GM12873 (cell line): ENCODE measurements around the gene ZNF830.

ENCODE experiments used
- TF ChIP-seq, protein P1 (sequence below): IDR thresholded peaks from 2 replicates; pipeline ENCODE4 v1.5.1; 2012; ENCODE audit warnings: low read depth, mild to moderate bottlenecking, moderate library complexity, low read length, control low read depth; ENCODE audit not compliant: insufficient read depth; ENCODE audit errors: missing control alignments

Gene ZNF830

DNA sequence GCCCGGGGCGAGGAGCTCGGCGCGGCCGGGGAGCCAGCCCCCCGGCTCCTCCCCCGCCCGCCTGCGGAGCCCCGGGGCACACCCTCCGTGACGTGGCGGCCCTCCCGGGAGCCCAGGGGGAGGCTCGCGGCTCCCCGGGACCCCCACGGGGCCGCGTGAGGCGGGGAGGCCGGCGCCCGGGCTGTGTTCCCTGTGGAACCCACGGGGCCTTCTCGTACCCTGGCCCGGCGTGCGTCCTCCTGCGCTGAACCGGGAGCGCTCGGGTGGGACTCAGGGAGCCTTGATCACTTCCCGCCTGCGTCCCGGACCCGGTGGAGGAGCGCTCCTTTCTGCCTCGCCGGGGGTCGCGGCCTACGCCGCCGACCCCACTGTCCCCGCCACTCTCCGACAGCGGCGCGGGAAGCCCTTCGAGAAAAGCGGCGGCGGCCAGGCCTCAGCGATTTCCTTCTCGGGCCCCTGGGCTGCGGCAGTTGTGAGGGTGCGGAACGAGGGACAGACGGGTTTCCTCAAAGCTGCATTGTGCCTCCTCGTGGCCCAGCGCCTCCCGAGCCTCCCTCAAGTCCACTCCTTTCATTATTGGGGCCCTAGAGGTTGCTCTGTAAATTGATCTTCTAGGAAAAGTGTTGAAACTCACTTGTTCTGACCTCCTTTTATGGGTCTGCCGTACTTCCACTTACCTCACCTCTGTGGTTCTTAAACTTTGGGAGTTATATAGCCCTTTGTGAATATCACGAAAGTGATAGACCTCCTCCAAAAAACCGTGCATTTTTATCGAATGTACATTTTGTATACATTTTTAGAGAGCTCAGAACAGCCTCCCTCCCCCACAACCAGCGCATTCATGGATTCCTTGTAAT lies 19.6 kb downstream of the ZNF830 start:
- TF ChIP-seq, protein P1, sequence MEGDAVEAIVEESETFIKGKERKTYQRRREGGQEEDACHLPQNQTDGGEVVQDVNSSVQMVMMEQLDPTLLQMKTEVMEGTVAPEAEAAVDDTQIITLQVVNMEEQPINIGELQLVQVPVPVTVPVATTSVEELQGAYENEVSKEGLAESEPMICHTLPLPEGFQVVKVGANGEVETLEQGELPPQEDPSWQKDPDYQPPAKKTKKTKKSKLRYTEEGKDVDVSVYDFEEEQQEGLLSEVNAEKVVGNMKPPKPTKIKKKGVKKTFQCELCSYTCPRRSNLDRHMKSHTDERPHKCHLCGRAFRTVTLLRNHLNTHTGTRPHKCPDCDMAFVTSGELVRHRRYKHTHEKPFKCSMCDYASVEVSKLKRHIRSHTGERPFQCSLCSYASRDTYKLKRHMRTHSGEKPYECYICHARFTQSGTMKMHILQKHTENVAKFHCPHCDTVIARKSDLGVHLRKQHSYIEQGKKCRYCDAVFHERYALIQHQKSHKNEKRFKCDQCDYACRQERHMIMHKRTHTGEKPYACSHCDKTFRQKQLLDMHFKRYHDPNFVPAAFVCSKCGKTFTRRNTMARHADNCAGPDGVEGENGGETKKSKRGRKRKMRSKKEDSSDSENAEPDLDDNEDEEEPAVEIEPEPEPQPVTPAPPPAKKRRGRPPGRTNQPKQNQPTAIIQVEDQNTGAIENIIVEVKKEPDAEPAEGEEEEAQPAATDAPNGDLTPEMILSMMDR: peak; percentile 58

DNA sequence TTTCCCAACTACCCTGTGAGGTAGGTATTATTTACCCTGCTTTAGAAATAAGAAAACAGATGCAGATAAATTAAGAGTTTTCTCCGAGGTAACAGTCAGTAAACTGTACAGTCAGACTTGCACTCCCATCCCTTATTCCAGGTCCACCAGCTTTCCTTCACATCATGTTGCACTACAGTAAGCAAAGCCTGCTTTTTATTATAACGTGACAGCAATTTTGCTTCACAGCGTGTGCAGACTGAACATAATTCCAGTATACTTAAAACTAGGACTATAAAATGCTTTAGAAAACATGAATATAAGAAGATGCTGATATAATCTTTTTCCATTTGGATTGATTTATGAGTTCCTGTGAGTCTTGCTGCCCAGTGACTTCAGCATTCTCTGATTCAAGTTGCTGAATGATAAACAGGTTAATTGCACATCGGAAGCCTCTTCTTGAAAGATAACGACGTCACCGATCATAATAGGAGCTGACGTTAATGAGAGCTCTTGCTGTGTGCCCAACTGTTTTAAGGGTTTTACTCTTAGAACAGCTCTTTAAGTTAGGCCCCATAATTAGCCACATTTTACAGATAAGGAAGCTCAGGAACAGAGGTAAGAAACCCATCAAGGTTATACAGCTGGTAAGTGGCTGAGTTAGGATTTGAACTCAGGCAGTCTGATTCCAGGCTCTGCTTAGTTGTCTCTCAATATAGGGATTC lies 20.4 kb downstream of the ZNF830 start:
- TF ChIP-seq, protein P1: no peak

DNA sequence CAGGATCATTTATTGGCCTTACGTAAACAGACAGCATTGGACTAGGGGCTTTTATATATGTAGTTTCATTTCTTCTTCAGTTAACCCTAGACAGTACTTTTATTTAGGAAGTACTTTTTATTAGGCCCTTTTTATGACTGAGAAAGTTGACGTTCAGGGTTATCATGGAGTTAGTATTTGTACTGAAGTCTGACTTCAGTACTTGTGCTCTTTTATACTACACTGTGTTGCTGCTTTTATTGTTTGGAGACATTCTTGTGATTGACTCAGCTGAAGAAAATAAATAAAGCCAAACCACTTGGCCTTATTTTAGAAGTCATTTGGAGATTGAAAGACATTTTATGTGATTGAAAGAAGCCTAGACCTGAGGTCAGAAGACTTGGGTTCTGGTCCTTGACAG lies 25.9 kb downstream of the ZNF830 start:
- TF ChIP-seq, protein P1: no peak

DNA sequence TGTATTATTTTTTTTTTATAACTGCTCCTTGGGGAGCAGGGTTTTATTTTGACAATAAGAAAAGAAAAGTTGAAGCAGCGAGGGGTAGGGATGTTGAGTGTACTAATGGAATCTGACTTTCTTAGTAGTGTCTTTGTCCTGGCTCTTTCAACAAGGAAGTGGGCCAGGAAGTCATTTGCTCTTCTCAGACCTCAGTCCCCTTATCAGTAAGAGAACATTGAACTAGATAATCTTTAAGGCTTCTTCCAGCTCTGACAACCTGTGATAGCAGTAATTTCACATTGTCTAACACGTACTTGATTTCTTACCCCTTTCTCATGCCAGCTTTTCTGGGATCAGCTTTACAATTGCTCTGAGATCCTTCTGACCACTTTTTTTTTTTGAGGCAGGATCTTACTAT lies 27.3 kb downstream of the ZNF830 start:
- TF ChIP-seq, protein P1: no peak

DNA sequence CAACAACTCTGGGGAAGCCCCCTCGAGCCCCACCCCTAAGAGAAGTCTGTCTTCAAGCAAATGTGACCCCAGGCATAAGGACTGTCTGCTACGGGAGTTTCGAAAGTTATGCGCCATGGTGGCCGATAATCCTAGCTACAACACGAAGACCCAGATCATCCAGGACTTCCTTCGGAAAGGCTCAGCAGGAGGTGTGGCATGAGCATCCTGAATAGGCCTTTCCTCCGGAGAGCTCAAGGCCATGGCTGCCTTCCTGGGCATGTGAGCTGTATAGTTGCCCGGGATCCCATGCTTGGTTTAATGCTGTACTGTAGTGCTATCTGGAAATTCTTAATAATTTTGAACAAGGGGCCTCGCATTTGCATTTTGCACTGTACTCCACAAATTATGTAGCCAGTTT lies 28.1 kb downstream of the ZNF830 start:
- TF ChIP-seq, protein P1: no peak

DNA sequence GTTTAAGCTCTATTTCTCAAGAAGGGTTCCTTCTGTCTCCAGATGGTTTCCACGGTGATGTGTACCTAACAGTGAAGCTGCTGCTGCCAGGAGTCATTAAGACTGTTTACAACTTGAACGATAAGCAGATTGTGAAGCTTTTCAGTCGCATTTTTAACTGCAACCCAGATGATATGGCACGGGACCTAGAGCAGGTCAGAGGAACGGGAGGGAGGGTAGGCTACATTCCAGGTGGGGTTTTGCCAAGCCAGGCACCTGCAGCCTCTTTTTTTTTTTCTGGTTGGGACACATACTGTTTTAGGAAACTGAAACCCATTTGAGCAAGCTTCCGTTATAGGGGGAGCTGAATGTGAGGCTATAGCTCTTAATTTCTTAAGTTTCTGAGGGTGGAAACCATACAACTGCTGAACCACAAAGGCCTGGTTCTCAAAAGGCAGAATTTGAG lies 29.6 kb downstream of the ZNF830 start:
- TF ChIP-seq, protein P1: no peak

DNA sequence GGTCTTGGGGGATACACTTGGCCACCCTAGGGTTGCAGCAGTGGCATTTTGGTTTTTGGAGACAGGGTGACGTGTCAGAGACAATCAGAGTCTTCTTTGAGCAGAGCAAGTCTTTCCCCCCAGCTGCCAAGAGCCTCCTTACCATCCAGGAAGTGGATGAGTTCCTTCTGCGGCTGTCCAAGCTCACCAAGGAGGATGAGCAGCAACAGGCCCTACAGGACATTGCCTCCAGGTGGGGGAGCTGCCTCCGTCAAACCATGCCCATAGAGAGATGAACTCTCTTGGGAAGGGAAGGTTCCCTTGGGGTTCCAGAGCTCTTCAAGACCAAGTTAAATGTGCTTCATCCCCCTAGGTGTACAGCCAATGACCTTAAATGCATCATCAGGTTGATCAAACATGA lies 30.3 kb downstream of the ZNF830 start:
- TF ChIP-seq, protein P1: no peak
